K562 (cell line): ENCODE measurements around the gene KCTD1. TPM values are rescaled to one million over a fixed set of nuclear protein-coding genes. Genes with fewer than 3 reads are reported as not detected.

Experiments
- ATAC-seq: fragments of 200-7000 bp; cut with Tn5 transposase; 3 replicates; pipeline ENCODE4 v1.9.1; 2020; ENCODE audit warnings: moderate library complexity
- BruUV-seq: library from RNA; stranded (reverse); fragments of 400-500 nt; replicated peaks from 2 replicates; lab custom pipeline; 2021; lab: Mats Ljungman, UMichigan
- CTCF ChIA-PET: fragments of 300-600 bp; formaldehyde crosslinking; extraction: SDS; loops from one replicate; lab custom pipeline; 2021; ENCODE audit warnings: low intra/inter-chr PET ratio; lab: Yijun Ruan, JAX
- POLR2A ChIA-PET: fragments of 300-600, 350-650 bp; sonication (Branson Sonifier 250); formaldehyde crosslinking; extraction: SDS; loops from one replicate; lab custom pipeline; 2021; ENCODE audit warnings: antibody characterized with exemption, inconsistent platforms; lab: Yijun Ruan, JAX
- DNase-seq, 4 experiments: peaks; one replicate each; pipeline versions ENCODE4 v3.0.0 to v3.0.0-alpha.2; 2011 to 2018; ENCODE audit warnings: low spot score in 3 of 4, mixed read lengths in 3 of 4; ENCODE audit errors: extremely low read depth in 1 of 4
- FAIRE-seq: peaks from 2 replicates; lab custom pipeline; 2011; peaks lifted over from hg19 to GRCh38; lab: Jason Lieb, UNC
- H2AFZ ChIP-seq: 2 replicates; pipeline ENCODE4 v1.6.0; 2011; ENCODE audit warnings: low read depth, low read length, control low read depth, inconsistent platforms
- H3K27ac ChIP-seq: fragments of 200-600 bp; 3 replicates; pipeline ENCODE4 v1.8.0; 2011; ENCODE audit warnings: low read depth, mild to moderate bottlenecking, control low read depth, inconsistent platforms, low read length, moderate library complexity, mixed read lengths; ENCODE audit errors: extremely low read depth
- H3K27me3 ChIP-seq, 2 experiments: fragments of 300-600 bp in 1 of 2; 2 replicates in 1 of 2; 3 replicates in 1 of 2; pipeline versions ENCODE4 v1.6.0 to v1.8.0; 2011; ENCODE audit warnings: inconsistent platforms in 2 of 2, low read length in 2 of 2, mild to moderate bottlenecking in 1 of 2, mixed read lengths in 1 of 2, moderate library complexity in 1 of 2; ENCODE audit not compliant: control insufficient read depth in 2 of 2, insufficient read depth in 2 of 2
- H3K36me3 ChIP-seq: fragments of 300-600 bp; 3 replicates; pipeline ENCODE4 v1.8.0; 2011; ENCODE audit warnings: mild to moderate bottlenecking, low read length, inconsistent platforms; ENCODE audit not compliant: control insufficient read depth, insufficient read depth
- H3K4me1 ChIP-seq, 2 experiments: fragments of 200-600 bp in 1 of 2; replicated peaks in 1 of 2; 2 replicates in 1 of 2; 3 replicates in 1 of 2; pipeline versions ENCODE4 v1.5.1 to v1.8.0; 2011; ENCODE audit warnings: inconsistent platforms in 2 of 2, low read length in 2 of 2, mild to moderate bottlenecking in 1 of 2, mixed read lengths in 1 of 2, moderate library complexity in 1 of 2; ENCODE audit not compliant: control insufficient read depth in 2 of 2, insufficient read depth in 2 of 2
- H3K4me2 ChIP-seq: 2 replicates; pipeline ENCODE4 v1.6.1; 2011; ENCODE audit warnings: low read length, control low read depth, inconsistent platforms, mixed read lengths; ENCODE audit not compliant: insufficient read depth
- H3K4me3 ChIP-seq: fragments of 200-600 bp; sonication (generic), shearing (Covaris generic); 2 replicates; pipeline ENCODE4 v1.5.1; 2016; ENCODE audit warnings: control low read depth, inconsistent platforms
- H3K79me2 ChIP-seq: fragments of 200-600 bp; 3 replicates; pipeline ENCODE4 v1.8.0; 2011; ENCODE audit warnings: low read length, inconsistent platforms; ENCODE audit not compliant: control insufficient read depth, insufficient read depth
- H3K9ac ChIP-seq, 2 experiments: 2 replicates each; pipeline versions ENCODE4 v1.6.0 to v1.6.1; 2011; ENCODE audit warnings: low read depth in 2 of 2, low read length in 2 of 2, control low read depth in 1 of 2, inconsistent platforms in 1 of 2, mild to moderate bottlenecking in 1 of 2, mixed read lengths in 1 of 2; ENCODE audit not compliant: insufficient read depth in 1 of 2
- H3K9me1 ChIP-seq: one replicate; pipeline ENCODE4 v1.6.0; 2011; ENCODE audit warnings: inconsistent platforms, mild to moderate bottlenecking, low read length, moderate library complexity; ENCODE audit not compliant: control insufficient read depth, insufficient read depth
- H3K9me3 ChIP-seq: replicated peaks from 2 replicates; pipeline ENCODE4 v1.5.1; 2011; ENCODE audit warnings: low read depth, low read length, inconsistent platforms; ENCODE audit not compliant: control insufficient read depth, insufficient read depth
- H4K20me1 ChIP-seq: replicated peaks from 2 replicates; pipeline ENCODE4 v1.6.1; 2011; ENCODE audit warnings: low read length, inconsistent platforms, mixed read lengths; ENCODE audit not compliant: control insufficient read depth, insufficient read depth
- CAMTA2 ChIP-seq: fragments of 250-450 bp; sonication (Bioruptor Pico); conservative IDR thresholded peaks from 2 replicates; pipeline ENCODE4 v1.5.1; 2022
- JUND ChIP-seq, 2 experiments: IDR thresholded peaks; 2 replicates in 1 of 2; 3 replicates in 1 of 2; pipeline ENCODE4 v1.6.1; 2011; ENCODE audit warnings: borderline replicate concordance in 2 of 2, low read depth in 2 of 2, low read length in 2 of 2, improper control_type of control experiment in 1 of 2, missing biosample characterization in 1 of 2, missing genetic modification characterization in 1 of 2, missing genetic modification reagents in 1 of 2
- MAZ ChIP-seq, 2 experiments: fragments of 450-650 bp in 1 of 2; sonication (generic) in 1 of 2; formaldehyde crosslinking; IDR thresholded peaks in 1 of 2; conservative IDR thresholded peaks in 1 of 2; 2 replicates each; pipeline versions ENCODE4 v1.4.0 to v1.5.0; 2020; ENCODE audit warnings: mild to moderate bottlenecking in 1 of 2, missing genetic modification reagents in 1 of 2
- NCOA1 ChIP-seq: fragments of 450-650 bp; IDR thresholded peaks from 2 replicates; pipeline ENCODE4 v1.6.1; 2016; ENCODE audit warnings: low read depth
- NFIC ChIP-seq: fragments of 450-650 bp; IDR thresholded peaks from 2 replicates; pipeline ENCODE4 v1.6.1; 2017; ENCODE audit warnings: mild to moderate bottlenecking, inconsistent platforms
- PHF21A ChIP-seq: fragments of 450-650 bp; IDR thresholded peaks from 2 replicates; pipeline ENCODE4 v1.6.1; 2017; ENCODE audit warnings: low read depth, borderline replicate concordance
- PHTF2 ChIP-seq: fragments of 250-450 bp; sonication (Bioruptor Pico); IDR thresholded peaks from 2 replicates; pipeline ENCODE4 v1.5.0; 2021; ENCODE audit warnings: mild to moderate bottlenecking
- SMARCA4 ChIP-seq: fragments of 450-650 bp; IDR thresholded peaks from 2 replicates; pipeline ENCODE4 v1.6.1; 2016
- SMARCA5 ChIP-seq: fragments of 450-650 bp; IDR thresholded peaks from 2 replicates; pipeline ENCODE4 v1.6.1; 2016
- TAL1 ChIP-seq: fragments of 450-650 bp; IDR thresholded peaks from 2 replicates; pipeline ENCODE4 v1.6.1; 2016; ENCODE audit warnings: mild to moderate bottlenecking
- TCF7L2 ChIP-seq: fragments of 150-350 bp; IDR thresholded peaks from 2 replicates; pipeline ENCODE4 v1.6.1; 2016; ENCODE audit warnings: low read depth, mild to moderate bottlenecking, low read length, moderate library complexity
- ZC3H11A ChIP-seq: IDR thresholded peaks from 2 replicates; pipeline ENCODE4 v1.6.1; 2012; ENCODE audit warnings: low read depth, low read length, improper control_type of control experiment
- ZKSCAN3 ChIP-seq: fragments of 250-450 bp; sonication (Bioruptor Pico); IDR thresholded peaks from 2 replicates; pipeline ENCODE4 v1.4.0; 2020
- ZNF253 ChIP-seq: fragments of 250-450 bp; sonication (Bioruptor Pico); conservative IDR thresholded peaks from 2 replicates; pipeline ENCODE4 v1.6.1; 2021; ENCODE audit warnings: mild to moderate bottlenecking
- WGBS: fragments of 100-300 bp; shearing (Covaris generic); methylation state at CpG from one replicate; pipeline ENCODE4 v1.1.6; 2016; ENCODE audit warnings: low coverage, mixed read lengths; ENCODE audit not compliant: insufficient coverage; ENCODE audit errors: missing lambda C conversion rate; 5-methylcytosine and 5-hydroxymethylcytosine counted together
- in situ Hi-C: fragments of 300-500 bp; cut with MboI; formaldehyde crosslinking; loops from 4 replicates; pipeline ENCODE4 v1.15.0; 2018; ENCODE audit warnings: inconsistent platforms, mixed read lengths
- intact Hi-C: fragments of 100-400 bp; cut with micrococcal nuclease; formaldehyde crosslinking; loops from 2 replicates; pipeline ENCODE4 v1.14.2; 2022
- polyA plus RNA-seq, 8 experiments: library from polyadenylated mRNA; depleted of rRNA in 4 of 8; stranded (reverse) in 5 of 8; unstranded in 3 of 8; fragments of >200 nt; fragmentation: Nextera tagmentation in 2 of 8; fragmentation: Illumina TruSeq in 1 of 8; extraction: Ambion mirVana in 2 of 8; extraction: Trizol in 1 of 8; gene quantifications; 2 replicates each; pipeline versions ENCODE4 v1.2.1 to v1.2.3, GENCODE V29; 2011 to 2014; ENCODE audit warnings: inconsistent platforms in 1 of 8, missing spikeins in 1 of 8
- total RNA-seq, 7 experiments: library from RNA; depleted of rRNA in 6 of 7; stranded (reverse); fragments of >200 nt in 6 of 7; fragmentation: Illumina TruSeq in 2 of 7; extraction: Trizol in 2 of 7; gene quantifications; 2 replicates each; pipeline versions ENCODE4 v1.2.1 to v1.2.3, GENCODE V29; 2011 to 2021; ENCODE audit warnings: low replicate concordance in 1 of 7
- TF ChIP-seq, protein P1 (sequence below), 3 experiments: fragments of 200-800 bp in 1 of 3; fragments of 250-450 bp in 1 of 3; fragments of 450-650 bp in 1 of 3; sonication (Bioruptor Pico) in 1 of 3; sonication (Bioruptor generic) in 1 of 3; formaldehyde crosslinking in 1 of 3; IDR thresholded peaks; 2 replicates each; pipeline versions ENCODE4 v1.6.1 to v1.8.0; 2016 to 2022; ENCODE audit warnings: mild to moderate bottlenecking in 2 of 3, missing genetic modification characterization in 2 of 3, missing compliant biosample characterization in 1 of 3, moderate library complexity in 1 of 3

The KCTD1 gene
- total and polyA plus RNA-seq, 9 of the 15 experiments (the other 6 are each of a cell fraction or from before 2014, with no cell fraction given): not detected

DNA sequence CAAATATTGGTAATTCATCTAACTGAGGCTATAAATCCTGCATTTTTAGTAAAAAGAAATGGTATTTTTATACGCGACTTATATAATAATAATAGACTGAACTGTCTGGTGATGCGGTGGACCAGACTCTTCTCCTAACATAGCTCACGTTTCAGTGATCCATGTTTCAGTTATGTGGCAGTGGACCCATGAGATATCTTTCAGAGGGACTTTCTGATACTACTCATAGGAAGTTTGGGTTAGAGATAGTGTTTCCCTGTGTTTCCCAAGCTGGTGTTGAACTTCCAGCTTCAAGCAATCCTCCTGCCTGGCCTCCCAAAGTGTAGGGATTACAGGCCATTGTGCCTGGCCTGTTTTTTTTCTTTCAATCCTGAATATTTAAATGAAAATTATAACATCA lies 59.2 kb downstream of the KCTD1 start:
- CTCF ChIA-PET: no interaction called here
- FAIRE-seq: no peak
- H3K27me3 ChIP-seq: peaks cover 4 to 5% of the 10 kb centered on the region in 2 experiments; a peak in 3 of 5 replicates

DNA sequence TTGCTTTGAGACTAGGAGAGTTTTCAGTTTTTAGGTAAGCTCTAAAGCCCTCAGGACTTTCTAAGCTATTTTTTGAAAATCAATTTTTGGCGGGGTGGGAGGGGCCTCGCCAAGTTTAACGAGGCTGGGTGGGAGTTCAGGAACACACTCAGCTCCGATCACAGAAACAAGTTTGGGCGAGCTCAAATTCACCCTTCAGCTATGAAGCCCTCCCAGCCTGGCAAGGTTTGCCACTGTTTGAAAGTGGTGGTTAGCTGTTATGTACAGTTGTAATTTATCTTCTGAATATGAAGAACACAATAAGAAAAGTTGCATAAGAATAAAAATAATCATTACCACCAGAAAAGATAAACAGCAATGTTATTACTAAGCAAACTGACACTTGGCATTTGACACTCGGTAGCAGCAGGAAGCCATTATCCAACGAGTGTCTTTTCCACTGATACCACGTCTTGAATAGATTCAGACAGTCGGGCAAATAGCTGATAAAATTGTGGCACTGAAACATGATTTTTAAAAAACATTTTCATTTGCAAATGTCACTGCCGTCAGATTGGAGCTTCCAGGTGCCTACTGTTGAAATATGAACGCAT lies 59.8 kb downstream of the KCTD1 start:
- POLR2A ChIA-PET: interaction anchor here (1.1 kb wide), 1 partner anchor 21 kb away, joined by 3 read pairs; no protein-coding TSS in a partner anchor
- in situ Hi-C loops: no loop called here
- TF ChIP-seq SMARCA5 (no peak), NCOA1 (no peak), MAZ (CRISPR knock-in tag; conservative IDR thresholded peaks at IDR 0.05 in 1 of 2, IDR thresholded peaks at IDR 0.05 in 1 of 2) (no peak), PHF21A (no peak), NFIC (no peak), TAL1 (no peak), SMARCA4 (no peak), ZC3H11A (no peak), ZNF253 (CRISPR knock-in tag) (no peak), PHTF2 (CRISPR knock-in tag) (no peak), JUND (IDR thresholded peaks at IDR 0.05; ENCODE audit: borderline replicate concordance, low read depth, low read length) (no peak), JUND (tag; IDR thresholded peaks at IDR 0.05; ENCODE audit: borderline replicate concordance, low read depth, low read length) (no peak)
- TF ChIP-seq, protein P1, sequence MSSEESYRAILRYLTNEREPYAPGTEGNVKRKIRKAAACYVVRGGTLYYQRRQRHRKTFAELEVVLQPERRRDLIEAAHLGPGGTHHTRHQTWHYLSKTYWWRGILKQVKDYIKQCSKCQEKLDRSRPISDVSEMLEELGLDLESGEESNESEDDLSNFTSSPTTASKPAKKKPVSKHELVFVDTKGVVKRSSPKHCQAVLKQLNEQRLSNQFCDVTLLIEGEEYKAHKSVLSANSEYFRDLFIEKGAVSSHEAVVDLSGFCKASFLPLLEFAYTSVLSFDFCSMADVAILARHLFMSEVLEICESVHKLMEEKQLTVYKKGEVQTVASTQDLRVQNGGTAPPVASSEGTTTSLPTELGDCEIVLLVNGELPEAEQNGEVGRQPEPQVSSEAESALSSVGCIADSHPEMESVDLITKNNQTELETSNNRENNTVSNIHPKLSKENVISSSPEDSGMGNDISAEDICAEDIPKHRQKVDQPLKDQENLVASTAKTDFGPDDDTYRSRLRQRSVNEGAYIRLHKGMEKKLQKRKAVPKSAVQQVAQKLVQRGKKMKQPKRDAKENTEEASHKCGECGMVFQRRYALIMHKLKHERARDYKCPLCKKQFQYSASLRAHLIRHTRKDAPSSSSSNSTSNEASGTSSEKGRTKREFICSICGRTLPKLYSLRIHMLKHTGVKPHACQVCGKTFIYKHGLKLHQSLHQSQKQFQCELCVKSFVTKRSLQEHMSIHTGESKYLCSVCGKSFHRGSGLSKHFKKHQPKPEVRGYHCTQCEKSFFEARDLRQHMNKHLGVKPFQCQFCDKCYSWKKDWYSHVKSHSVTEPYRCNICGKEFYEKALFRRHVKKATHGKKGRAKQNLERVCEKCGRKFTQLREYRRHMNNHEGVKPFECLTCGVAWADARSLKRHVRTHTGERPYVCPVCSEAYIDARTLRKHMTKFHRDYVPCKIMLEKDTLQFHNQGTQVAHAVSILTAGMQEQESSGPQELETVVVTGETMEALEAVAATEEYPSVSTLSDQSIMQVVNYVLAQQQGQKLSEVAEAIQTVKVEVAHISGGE (CRISPR knock-in tag; IDR thresholded peaks at IDR 0.05): no peak

More for the DNA sequence above, 59.2 kb downstream of the KCTD1 start:
- intact Hi-C loops (no loop called here), in situ Hi-C loops (no loop called here)
- Histone ChIP-seq H2AFZ (no peak overlapping the region), H3K9ac (no peak overlapping the region), H3K9me3 (no peaks in the 10 kb centered on the region), H3K4me2 (no peak overlapping the region), H3K4me1 (no peaks in the 10 kb centered on the region), H3K9me1 (no peaks in the 10 kb centered on the region), H3K4me3 (no peak overlapping the region), H3K27ac (no peak overlapping the region), H3K79me2 (no peaks in the 10 kb centered on the region), H3K36me3 (no peaks in the 10 kb centered on the region), H4K20me1 (no peaks in the 10 kb centered on the region)
- TF ChIP-seq CAMTA2 (CRISPR knock-in tag) (no peak), TCF7L2 (no peak), ZKSCAN3 (CRISPR knock-in tag) (no peak)
- DNase-seq (no peak), ATAC-seq (no peak)
- POLR2A ChIA-PET: interaction anchor here (0.8 to 1.1 kb wide), 2 partner anchors 22 to 548 kb away, joined by 3 read pairs; no protein-coding TSS in a partner anchor
- no TSS peak for BruUV-seq
- 18% methylated on average over 4 of the region's 4 CpGs for WGBS

More for the DNA sequence above, 59.8 kb downstream of the KCTD1 start:
- Histone ChIP-seq H3K27me3 (peaks cover 4 to 5% of the 10 kb centered on the region in 2 experiments; a peak in 3 of 5 replicates), H3K9me3 (no peaks in the 10 kb centered on the region), H4K20me1 (no peaks in the 10 kb centered on the region), H3K27ac (no peak overlapping the region), H3K79me2 (no peaks in the 10 kb centered on the region), H2AFZ (no peak overlapping the region), H3K9me1 (no peaks in the 10 kb centered on the region), H3K36me3 (no peaks in the 10 kb centered on the region), H3K9ac (no peak overlapping the region), H3K4me1 (no peaks in the 10 kb centered on the region), H3K4me2 (no peak overlapping the region), H3K4me3 (no peak overlapping the region)
- ATAC-seq (no peak), FAIRE-seq (no peak), DNase-seq (no peak)
- under 1% methylated on average over 11 of the region's 11 CpGs for WGBS
- CTCF ChIA-PET: no interaction called here
- intact Hi-C loops: no loop called here
- no TSS peak for BruUV-seq
